HG03280 (cell line): Measurements from ENCODE around the gene XRCC3.

Experiments
- ATAC-seq: cut with Tn5 transposase; IDR thresholded peaks from one replicate; pipeline ENCODE4 v1.9.1; 2021; ENCODE audit warnings: mild to moderate bottlenecking, moderate library complexity; ENCODE audit not compliant: unreplicated experiment

The XRCC3 gene

DNA sequence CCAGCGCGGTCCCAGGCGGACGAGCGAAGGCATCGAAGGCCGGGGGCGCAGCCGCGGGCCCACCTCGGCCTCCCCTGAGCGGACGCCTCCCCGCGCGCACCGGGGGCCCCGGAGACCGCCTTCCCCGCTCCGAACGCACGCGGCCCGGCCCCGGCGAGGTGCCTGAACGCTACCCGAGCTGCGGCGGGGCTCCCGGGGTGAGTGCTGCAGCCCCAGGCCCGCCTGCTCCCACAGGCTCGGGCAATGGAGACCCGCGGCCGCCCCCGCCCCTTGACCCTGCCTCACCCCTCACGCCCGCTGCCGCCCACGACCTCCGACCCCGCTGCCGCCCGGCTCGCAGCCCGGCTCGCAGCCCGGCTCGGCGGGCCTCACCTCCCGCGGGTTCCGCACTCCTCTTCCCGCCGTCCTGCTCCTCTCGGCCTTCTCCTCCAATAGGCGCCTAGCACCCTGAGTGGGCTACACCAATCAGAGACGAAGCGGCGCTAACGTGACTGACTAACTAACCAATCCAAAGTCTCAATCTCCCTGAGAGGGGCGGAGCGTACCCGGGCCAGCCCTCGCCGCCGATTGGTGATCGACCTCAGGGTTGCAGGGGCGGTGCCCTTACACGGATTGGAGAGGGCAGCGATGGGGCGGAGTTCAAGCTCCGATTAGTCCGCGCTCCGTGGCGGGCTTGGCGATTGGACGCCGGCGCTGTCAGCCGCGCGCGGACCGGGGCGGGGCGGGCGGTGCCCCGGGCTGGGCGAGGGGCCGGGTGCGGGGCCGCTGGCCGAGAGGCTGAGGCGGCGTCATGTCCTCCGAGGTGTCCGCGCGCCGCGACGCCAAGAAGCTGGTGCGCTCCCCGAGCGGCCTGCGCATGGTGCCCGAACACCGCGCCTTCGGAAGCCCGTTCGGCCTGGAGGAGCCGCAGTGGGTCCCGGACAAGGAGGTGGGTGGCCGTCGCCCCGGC is at the start of gene XRCC3, which contains the start of gene ZFYVE21:
Gene XRCC3, minus strand, starts transcription at position 400 of the 949 bp plus-strand sequence. CDS start 4,364 bp downstream, outside the sequence.
Gene ZFYVE21, plus strand, starts transcription at position 759 of the 949 bp plus-strand sequence. Its CDS starts 32 bp downstream, at position 791.
- ATAC-seq = peak; percentile 93

GRCh38 chr14:103763730-103764488 is 48.7 kb upstream of the XRCC3 start:
- ATAC-seq = peak; percentile 87

- ATAC-seq = no peak
Observed at GRCh38 chr14:103762541-103762940, 47.3 kb upstream of the XRCC3 start.

DNA sequence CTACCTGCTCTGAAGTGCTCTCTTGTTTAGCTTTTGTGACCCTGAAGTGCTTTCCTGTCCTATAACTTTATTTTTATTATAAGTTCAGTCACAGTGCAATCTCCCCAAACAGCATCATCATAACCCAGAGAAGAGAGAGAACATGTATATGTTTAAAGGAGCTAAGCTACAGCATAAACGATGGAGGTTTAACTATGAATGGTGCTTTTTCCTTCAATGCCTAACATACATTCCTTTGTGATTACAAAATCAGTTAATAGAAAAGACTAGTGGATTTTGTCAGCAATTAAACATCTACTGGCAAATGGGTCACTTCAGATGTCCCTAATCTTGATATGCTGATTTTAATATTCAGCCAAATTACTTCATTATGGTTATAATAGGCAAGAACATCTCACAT is 46.8 kb upstream of the XRCC3 start:
- ATAC-seq = no peak

GRCh38 chr14:103758059-103758776 is 43.0 kb upstream of the XRCC3 start:
- no peak for ATAC-seq

DNA sequence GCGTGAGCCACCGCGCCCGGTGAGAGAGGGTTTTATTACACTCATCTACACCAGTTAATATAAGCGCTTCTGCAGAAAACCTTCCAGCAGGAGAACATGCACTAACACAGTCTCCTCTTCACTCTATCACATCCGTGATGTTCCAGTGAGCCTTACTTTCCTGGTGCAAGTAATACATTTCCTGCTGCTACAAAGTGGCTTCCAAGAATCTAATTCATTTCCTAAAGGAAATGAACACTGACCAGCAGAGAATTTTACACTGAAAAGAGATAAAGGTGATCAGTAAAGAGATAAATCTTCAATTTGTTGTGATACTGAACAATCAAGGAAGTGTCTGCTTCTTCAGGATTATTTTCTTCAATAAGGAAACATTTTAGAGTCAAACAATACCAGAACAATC is 39.8 kb upstream of the XRCC3 start:
- ATAC-seq = no peak

DNA sequence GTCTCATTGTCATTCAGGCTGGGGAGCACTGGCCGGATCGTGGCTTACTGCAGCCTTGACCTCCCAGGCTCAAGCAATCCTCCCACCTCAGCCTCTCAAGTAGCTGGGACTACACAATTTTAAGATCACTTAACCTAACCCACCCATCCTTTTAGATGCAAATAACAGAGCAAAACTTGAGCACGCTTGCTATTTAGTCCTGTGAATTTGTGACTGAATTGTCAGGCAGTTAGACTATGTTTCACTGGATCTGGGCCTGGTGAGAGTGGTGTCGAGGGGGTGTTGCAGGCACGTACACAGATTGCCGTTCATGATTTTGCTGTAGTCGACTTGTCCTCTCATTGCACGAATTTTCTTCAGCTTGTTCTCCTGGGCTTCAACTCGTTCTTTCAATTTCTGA is 38.5 kb upstream of the XRCC3 start:
- ATAC-seq = no peak

- ATAC-seq = no peak
Observed at GRCh38 chr14:103749860-103750259, 34.6 kb upstream of the XRCC3 start.

GRCh38 chr14:103749452-103749851 is 34.2 kb upstream of the XRCC3 start:
- no peak for ATAC-seq

GRCh38 chr14:103748534-103748857 is 33.2 kb upstream of the XRCC3 start:
- no peak for ATAC-seq

DNA sequence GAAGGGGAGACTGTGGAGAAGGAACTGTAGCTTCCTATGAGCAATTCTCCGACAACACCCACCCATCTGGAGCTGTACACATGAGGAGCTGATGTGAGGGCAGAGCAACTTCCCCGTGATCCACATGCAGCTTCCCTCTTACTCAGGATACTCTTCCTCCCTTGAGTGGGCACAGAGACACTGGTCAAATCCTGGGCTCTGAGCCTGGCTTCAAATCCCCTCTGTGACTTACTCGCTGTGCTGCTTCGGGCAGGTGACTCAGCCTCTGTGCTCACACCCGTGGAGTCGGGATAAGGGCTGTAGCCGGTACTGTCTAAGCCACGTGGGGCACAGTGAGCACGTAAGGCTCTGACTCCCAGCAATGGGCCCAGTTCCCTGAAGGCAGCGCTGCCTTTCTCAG is 31.4 kb upstream of the XRCC3 start:
- ATAC-seq = no peak

DNA sequence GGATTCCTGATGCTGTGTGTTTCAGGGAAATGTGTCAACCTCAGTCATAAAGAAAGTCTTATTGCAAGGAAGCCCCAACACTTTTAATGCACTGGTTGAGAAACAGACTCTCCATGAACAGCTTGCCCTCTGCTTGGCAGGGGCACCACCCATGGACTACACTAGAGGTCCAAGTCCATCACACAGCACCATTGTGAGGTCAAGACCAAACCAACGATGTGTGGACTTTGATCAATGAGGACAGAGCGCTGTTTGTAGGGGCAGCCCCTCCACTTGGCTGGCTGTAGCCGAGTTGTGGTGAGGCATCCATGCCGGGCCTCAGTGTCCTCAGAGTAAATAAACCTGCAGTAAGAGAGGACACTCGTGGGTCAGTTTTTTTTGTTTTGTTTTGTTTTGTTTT is 30.2 kb upstream of the XRCC3 start:
- no peak for ATAC-seq

DNA sequence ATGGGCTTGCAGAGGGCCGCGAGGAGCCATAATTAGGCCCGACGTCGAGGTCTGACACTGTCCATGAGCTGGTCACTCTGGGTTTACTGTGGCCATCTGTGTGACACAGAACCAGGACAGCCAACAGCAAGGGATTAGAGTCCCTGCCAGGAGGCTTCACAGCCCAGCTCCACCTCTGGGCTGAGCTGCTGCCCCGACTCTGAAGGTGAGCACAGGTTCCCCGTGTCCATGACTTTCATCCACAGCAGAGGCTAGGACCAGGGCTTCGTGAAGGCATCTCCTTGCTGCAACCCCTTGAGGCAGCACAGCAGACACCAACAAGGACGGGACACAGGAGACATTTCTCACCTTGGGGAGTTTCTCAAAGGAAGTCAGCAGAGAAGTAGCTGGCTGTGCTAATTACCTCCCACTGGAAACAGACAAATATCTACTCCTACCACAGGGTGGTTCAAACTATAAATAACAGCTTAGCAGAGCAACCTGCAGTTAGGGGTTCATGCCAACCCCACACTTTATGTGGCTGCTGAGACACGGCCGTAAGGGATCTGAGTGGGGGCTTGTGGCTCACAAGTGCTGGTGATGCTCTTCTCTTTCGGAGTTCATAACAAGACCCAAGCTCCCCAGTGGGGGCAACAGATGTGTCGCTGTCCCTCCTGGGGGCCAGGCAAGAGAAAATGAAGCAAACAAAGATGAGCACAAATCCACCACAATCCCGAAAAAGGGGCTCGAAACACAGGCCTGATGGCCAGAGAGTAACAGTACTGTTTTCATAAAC is 29.6 kb upstream of the XRCC3 start:
- no peak for ATAC-seq

GRCh38 chr14:103743691-103744090 is 28.4 kb upstream of the XRCC3 start:
- no peak for ATAC-seq

- ATAC-seq = no peak
Observed at GRCh38 chr14:103742499-103743255, 27.4 kb upstream of the XRCC3 start.

GRCh38 chr14:103741876-103742275 is 26.6 kb upstream of the XRCC3 start:
- ATAC-seq = no peak

DNA sequence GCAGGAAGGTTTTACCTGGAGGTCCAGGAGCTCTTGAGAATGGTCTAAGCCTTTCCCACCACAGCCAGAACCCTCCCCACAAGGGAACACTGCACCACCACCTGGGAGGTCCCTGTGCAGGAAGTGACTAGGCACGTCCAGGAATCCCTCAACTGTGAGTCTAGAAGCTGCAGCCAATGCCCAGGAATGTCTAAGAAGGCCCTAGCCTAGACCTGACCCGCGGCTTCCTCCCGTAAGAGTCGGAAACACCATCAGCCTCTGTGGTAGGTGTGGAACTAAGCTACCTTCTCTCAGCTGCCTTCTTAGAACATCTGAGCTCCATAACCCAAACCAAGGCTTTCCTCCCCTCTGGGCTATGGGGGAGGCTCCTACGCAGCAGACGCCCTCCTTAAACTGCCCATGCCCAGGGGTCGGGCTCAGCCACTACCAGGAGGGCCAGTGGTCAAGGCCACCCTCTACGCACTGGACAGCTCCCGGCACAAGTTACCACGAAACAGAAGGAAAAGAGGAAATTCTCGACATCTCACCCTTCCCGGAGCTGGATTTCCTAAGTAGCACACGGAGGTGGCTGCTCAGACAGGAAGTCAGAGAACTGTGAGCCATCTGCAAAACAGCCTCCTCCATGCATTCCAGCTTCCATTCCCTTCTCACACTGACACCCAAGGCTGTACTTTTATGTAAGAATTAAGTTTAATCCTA is 25.9 kb upstream of the XRCC3 start:
- no peak for ATAC-seq

DNA sequence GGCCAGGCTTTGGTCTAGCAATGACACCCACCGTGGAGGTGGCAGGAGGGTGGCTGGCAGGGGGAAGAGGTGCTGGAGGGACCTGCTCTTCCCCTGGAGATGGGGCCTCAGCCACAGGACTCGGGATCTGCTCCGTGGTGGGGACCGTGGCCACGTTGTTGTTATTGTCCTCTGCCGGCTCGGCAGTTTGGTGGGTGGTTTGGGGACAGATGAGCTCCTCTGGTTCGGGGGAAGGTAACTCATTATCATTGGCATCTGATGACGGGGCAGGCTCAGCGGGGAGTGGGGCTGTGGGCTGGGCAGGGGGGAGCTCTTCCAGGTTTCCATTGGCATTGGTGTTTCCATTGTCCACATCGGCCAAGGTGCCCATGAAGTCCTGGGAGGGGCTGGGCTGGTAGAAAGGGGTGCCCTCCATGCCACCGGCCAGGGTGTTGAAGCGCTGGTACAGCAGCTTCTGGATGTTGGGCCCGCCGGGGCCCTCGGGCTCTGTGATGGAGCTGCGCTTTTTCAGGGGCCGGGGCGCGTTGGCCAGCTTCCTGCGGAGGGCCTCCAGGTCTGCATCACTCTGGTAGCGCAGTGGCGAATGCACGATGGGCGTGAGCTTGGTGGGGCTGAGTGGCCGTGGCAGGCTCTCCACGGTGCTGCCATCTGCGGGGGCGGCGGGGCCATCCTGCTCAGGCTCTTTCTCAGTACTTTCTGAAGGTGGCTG is 24.7 kb upstream of the XRCC3 start:
- ATAC-seq = no peak

- no peak for ATAC-seq
Observed at GRCh38 chr14:103739466-103739792, 24.2 kb upstream of the XRCC3 start.
